ENCODE measurements around the gene SOCS3.

DNA sequence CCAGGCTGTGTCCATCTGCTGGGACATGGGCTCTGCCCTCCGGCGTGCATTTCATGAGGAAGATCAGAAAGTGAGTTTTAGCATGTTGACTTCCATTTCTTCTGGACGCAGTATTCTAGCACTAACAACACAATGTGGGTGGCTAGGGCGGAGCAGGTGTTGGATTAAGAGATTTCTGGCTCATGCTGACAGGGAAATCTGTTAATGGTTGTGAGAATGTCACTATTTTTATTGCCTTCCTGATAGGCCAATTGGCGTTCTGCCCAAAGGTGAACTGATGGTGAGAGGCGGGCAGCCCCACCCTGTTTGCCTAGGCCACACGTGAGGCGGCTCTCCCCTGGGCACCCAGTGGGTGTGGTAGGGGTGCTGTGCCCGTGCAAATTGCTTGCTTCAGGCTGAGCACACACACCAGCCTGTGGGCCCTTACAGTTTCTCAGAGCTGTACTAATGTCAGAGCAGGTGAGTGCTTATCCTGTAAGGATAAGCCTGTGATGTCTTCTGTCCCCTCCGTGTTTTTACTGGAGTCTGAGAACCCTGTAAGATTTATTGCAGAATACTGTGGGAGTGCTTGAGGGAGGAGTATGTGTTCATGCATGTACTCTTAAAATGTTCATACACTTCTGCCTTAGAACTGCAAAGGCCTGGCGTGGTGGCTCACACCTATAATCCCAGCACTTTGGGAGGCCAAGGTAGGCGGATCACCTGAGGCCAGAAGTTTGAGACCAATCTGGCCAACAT, 49.5 kb upstream of the SOCS3 start:
- TF ChIP-seq, protein P1, sequence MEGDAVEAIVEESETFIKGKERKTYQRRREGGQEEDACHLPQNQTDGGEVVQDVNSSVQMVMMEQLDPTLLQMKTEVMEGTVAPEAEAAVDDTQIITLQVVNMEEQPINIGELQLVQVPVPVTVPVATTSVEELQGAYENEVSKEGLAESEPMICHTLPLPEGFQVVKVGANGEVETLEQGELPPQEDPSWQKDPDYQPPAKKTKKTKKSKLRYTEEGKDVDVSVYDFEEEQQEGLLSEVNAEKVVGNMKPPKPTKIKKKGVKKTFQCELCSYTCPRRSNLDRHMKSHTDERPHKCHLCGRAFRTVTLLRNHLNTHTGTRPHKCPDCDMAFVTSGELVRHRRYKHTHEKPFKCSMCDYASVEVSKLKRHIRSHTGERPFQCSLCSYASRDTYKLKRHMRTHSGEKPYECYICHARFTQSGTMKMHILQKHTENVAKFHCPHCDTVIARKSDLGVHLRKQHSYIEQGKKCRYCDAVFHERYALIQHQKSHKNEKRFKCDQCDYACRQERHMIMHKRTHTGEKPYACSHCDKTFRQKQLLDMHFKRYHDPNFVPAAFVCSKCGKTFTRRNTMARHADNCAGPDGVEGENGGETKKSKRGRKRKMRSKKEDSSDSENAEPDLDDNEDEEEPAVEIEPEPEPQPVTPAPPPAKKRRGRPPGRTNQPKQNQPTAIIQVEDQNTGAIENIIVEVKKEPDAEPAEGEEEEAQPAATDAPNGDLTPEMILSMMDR (IDR thresholded peaks at IDR 0.05; ENCODE audit: low read length) = no peak
- TF ChIP-seq EZH2 (IDR thresholded peaks at IDR 0.05; ENCODE audit: borderline replicate concordance, low read length) = no peak
